Glutamatergic neuron (in vitro differentiated cells): ENCODE measurements around the gene EDNRB. TPM values are rescaled to one million over a fixed set of nuclear protein-coding genes. Genes with fewer than 3 reads are reported as not detected.
"Not testable (repeated sequence)": the region's sequence is repeated elsewhere in the genome, so short reads cannot be mapped to it uniquely, and the experiment has no call there.

Experiments used
- DNase-seq: peaks from one replicate; pipeline ENCODE4 v3.0.0; 2022
- H3K27ac Mint-ChIP-seq: one replicate; pipeline ENCODE4 v1.8.0; 2020; ENCODE audit warnings: mild to moderate bottlenecking, mixed read lengths, inconsistent platforms; ENCODE audit not compliant: unreplicated experiment
- H3K27me3 Mint-ChIP-seq: one replicate; pipeline ENCODE4 v1.8.0; 2020; ENCODE audit warnings: mild to moderate bottlenecking, moderate library complexity, mixed read lengths, inconsistent platforms; ENCODE audit not compliant: unreplicated experiment
- H3K36me3 Mint-ChIP-seq: one replicate; pipeline ENCODE4 v1.8.0; 2020; ENCODE audit warnings: mild to moderate bottlenecking, mixed read lengths, inconsistent platforms; ENCODE audit not compliant: unreplicated experiment
- H3K4me1 Mint-ChIP-seq: one replicate; pipeline ENCODE4 v1.8.0; 2020; ENCODE audit warnings: mild to moderate bottlenecking, low read depth, mixed read lengths, inconsistent platforms; ENCODE audit not compliant: unreplicated experiment
- H3K4me3 Mint-ChIP-seq: one replicate; pipeline ENCODE4 v1.8.0; 2020; ENCODE audit warnings: mild to moderate bottlenecking, mixed read lengths, inconsistent platforms; ENCODE audit not compliant: unreplicated experiment
- H3K9me3 Mint-ChIP-seq: one replicate; pipeline ENCODE4 v1.8.0; 2020; ENCODE audit warnings: mild to moderate bottlenecking, moderate library complexity, mixed read lengths, inconsistent platforms; ENCODE audit not compliant: unreplicated experiment
- long read RNA-seq: library from polyadenylated mRNA; unstranded; transcript quantifications from one replicate; pipeline ENCODE4 v2.0.0, GENCODE V29; 2020; ENCODE audit not compliant: unreplicated experiment
- total RNA-seq: library from RNA; stranded (reverse); fragmentation: NEBNext Ultra II Directional; extraction: Animal tissue kit (Norgen Biotek cat#: 25700); gene quantifications from one replicate; pipeline ENCODE4 v1.2.1, GENCODE V29; 2021; ENCODE audit not compliant: unreplicated experiment
- TF ChIP-seq, protein P1 (sequence below): fragments of 200-600 bp; sonication (generic); IDR thresholded peaks from one replicate; pipeline ENCODE4 v1.5.0; 2021; ENCODE audit not compliant: partially characterized antibody, unreplicated experiment

EDNRB gene
- 0.10 TPM for total RNA-seq
- long read RNA-seq, full-length matches to known transcripts = 1 of 1 reads
- long read RNA-seq, partial matches to known transcripts = 0 of 1 reads
- long read RNA-seq, other reads (novel, unspliced or antisense) = 0 of 1 reads

DNA sequence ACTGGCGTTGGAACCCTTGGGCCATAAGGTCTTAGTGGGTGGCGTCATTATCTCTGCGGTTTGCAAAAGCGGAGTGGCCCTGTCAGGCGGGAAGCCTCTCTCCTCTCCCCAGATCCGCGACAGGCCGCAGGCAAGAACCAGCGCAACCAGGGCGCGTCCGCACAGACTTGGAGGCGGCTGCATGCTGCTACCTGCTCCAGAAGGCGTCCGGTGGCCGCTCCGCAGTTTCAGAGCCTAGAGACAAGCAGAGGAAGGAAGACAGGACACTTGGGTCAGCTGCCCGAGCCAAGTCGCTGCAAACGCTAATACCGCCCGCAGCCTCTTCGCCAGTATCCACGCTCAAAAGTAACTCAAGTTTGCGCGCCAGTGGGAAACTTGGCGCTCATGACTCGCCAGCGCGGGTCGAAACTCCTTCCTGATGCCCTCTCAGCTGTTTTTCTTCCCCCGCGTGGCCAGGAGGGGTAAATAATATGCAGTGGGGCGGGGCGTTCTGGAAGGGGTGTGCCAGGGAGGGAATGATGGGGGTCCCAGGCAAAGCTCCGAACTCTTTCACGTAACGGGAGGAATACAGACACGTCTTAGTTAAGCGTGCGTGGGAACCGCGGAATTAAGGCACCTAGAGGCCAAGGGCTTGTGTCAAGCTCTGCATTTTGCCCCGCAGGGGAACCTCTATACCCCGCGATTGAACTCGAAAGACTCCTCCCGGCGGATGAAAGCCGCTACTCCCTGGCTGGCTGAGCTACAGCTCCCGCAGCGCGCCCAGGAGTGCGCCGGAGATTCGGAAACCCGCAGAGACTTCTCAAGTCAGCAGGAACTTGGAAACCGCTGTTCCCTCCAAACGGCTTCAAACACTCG lies at the start of gene EDNRB:
TSS of gene EDNRB (minus strand) at position 441 of the 855 bp plus-strand sequence. CDS start at position 183, 258 bp downstream.
- no peaks in the 10 kb centered on the region for H3K9me3 Mint-ChIP-seq
- no peak within 1 kb of the TSS for H3K4me3 Mint-ChIP-seq
- H3K27ac Mint-ChIP-seq = no peak within 1 kb of the TSS
- peak; percentile 43 for DNase-seq
- TF ChIP-seq, protein P1, sequence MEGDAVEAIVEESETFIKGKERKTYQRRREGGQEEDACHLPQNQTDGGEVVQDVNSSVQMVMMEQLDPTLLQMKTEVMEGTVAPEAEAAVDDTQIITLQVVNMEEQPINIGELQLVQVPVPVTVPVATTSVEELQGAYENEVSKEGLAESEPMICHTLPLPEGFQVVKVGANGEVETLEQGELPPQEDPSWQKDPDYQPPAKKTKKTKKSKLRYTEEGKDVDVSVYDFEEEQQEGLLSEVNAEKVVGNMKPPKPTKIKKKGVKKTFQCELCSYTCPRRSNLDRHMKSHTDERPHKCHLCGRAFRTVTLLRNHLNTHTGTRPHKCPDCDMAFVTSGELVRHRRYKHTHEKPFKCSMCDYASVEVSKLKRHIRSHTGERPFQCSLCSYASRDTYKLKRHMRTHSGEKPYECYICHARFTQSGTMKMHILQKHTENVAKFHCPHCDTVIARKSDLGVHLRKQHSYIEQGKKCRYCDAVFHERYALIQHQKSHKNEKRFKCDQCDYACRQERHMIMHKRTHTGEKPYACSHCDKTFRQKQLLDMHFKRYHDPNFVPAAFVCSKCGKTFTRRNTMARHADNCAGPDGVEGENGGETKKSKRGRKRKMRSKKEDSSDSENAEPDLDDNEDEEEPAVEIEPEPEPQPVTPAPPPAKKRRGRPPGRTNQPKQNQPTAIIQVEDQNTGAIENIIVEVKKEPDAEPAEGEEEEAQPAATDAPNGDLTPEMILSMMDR = no peak
- H3K4me1 Mint-ChIP-seq = no peaks in the 10 kb centered on the region
- peaks cover 9% of the 10 kb centered on the region for H3K27me3 Mint-ChIP-seq
- no peaks in the 10 kb centered on the region for H3K36me3 Mint-ChIP-seq

DNA sequence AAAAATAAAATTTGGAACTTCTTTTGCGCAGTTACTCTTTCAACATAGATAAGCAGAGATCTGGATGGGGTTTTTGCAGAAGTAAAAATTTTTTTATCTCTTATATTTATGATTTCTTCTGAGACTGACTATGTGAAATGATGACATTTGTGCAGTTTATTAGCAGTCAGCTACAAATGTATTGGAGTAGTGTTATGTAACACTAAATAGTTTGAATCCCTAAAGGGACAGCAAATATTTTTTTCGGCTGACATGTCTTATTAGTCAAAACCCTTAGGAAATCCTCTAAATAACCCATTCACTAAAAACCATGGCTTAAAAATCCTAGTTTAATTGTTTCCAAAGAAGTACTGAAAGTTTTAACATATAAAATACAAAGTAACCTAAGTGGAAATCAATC lies 48.0 kb upstream of the EDNRB start:
- Mint-ChIP-seq H3K27me3 (no peaks in the 10 kb centered on the region), H3K27ac (no peak overlapping the region), H3K4me3 (no peak overlapping the region), H3K4me1 (no peaks in the 10 kb centered on the region), H3K9me3 (no peaks in the 10 kb centered on the region), H3K36me3 (no peaks in the 10 kb centered on the region)
- DNase-seq = no peak
- TF ChIP-seq, protein P1 = no peak

DNA sequence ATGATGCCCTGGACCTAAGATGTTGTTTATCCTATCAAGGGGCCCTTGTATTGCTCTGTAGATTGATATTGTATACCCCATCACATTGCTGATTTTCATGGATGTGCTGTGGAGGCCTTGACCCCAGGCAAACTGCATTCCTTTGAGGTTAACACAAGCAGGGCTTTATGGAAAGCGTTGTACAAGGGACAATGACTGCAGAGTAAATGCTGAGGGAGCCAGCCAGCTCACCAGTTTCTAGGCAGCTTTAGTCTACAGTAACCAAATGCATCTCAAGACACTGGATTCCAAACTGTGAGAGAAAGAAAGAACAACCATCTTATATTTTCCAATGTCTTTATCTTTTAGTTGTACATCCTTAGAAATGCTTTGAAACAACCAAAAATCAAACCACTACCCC lies 34.1 kb upstream of the EDNRB start:
- Mint-ChIP-seq H3K4me3 (no peak overlapping the region), H3K36me3 (no peaks in the 10 kb centered on the region), H3K27ac (no peak overlapping the region), H3K27me3 (no peaks in the 10 kb centered on the region), H3K4me1 (no peaks in the 10 kb centered on the region), H3K9me3 (no peaks in the 10 kb centered on the region)
- TF ChIP-seq, protein P1 = no peak
- no peak for DNase-seq

DNA sequence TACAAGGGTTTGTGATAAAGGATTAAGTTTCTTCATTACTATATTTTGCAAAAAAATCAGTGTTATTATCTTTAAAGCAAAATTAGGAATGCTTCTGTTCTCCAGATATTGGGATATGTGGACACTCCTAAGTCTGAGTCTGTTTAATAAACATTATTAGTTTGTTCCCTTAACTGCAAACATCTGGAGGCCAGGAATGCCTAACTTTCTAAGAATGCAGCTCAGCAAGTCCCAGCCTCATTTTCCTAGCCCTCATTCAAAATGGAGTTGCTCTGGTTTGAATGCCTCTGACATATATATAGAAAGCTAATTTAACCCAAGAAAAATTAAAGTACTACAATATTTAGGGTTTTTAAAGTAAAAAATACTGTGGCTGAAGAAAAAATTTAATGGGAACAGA lies 33.6 kb upstream of the EDNRB start:
- no peaks in the 10 kb centered on the region for H3K36me3 Mint-ChIP-seq
- no peaks in the 10 kb centered on the region for H3K4me1 Mint-ChIP-seq
- H3K4me3 Mint-ChIP-seq = no peak overlapping the region
- no peaks in the 10 kb centered on the region for H3K9me3 Mint-ChIP-seq
- TF ChIP-seq, protein P1 = no peak
- no peak overlapping the region for H3K27ac Mint-ChIP-seq
- no peaks in the 10 kb centered on the region for H3K27me3 Mint-ChIP-seq
- DNase-seq = no peak

DNA sequence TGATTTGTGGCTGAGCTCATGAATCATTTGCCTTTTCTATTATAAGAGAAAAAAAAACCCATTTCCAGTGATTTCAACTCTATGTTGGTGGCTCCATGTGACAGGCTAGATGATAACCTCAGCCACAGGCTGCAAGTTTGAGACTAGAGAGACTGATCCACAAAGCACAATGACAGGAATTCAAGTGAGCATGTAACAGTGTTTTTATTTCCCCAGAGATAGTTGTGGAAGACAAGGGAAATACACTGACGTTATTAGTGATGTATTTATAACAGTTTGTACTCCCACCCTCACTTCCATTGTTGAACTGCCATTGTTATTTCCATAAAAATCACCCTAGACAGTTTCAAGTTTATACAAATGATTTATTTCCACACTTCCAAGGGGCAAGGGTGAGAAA lies 27.9 kb upstream of the EDNRB start:
- Mint-ChIP-seq H3K9me3 (no peaks in the 10 kb centered on the region), H3K27ac (no peak overlapping the region), H3K4me3 (no peak overlapping the region)

DNA sequence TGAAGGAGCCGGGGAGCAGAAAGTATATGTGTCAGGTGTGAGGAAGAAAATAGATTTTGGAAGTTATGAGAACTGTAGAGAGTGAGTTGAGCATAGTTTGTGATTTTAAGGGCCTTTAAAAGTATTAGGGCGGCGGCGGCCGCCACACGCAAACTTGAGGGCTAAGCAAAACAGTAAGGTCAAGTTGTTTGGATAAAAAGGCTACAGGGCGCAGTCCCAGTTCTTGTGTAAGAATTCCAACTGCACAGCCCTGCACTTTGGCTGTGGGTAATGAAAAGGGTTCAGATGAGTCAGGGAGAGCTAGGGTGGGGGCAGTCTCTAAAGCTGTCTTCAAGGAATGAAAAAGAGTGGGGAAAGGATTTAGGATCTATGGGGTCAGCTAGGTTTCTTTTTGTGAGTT lies 16.4 kb upstream of the EDNRB start:
- not testable (repeated sequence) for H3K27me3 Mint-ChIP-seq, H3K9me3 Mint-ChIP-seq, H3K4me3 Mint-ChIP-seq, H3K27ac Mint-ChIP-seq, H3K4me1 Mint-ChIP-seq, DNase-seq
- peaks cover 19% of the 10 kb centered on the region for H3K36me3 Mint-ChIP-seq

More for the DNA sequence above, 27.9 kb upstream of the EDNRB start:
- no peak for DNase-seq
- no peaks in the 10 kb centered on the region for H3K4me1 Mint-ChIP-seq
- no peaks in the 10 kb centered on the region for H3K36me3 Mint-ChIP-seq
- TF ChIP-seq, protein P1 = no peak
- no peaks in the 10 kb centered on the region for H3K27me3 Mint-ChIP-seq
